NT2/D1 (cell line): ENCODE results near the gene LZTFL1.

ENCODE experiments used
- DNase-seq: peaks from one replicate; pipeline ENCODE4 v3.0.0-alpha.2; 2011; ENCODE audit warnings: low read depth, low spot score
- H3K27me3 ChIP-seq: 2 replicates; pipeline ENCODE4 v1.6.0; 2011; ENCODE audit warnings: mild to moderate bottlenecking; ENCODE audit not compliant: insufficient read length, insufficient read depth
- H3K36me3 ChIP-seq: 2 replicates; pipeline ENCODE4 v1.6.1; 2011; ENCODE audit warnings: mild to moderate bottlenecking, low read length, mixed read lengths; ENCODE audit not compliant: insufficient read depth, insufficient read length
- H3K4me1 ChIP-seq: 2 replicates; pipeline ENCODE4 v1.5.1; 2011; ENCODE audit not compliant: insufficient read depth, insufficient read length
- H3K4me3 ChIP-seq: 2 replicates; pipeline ENCODE4 v1.5.1; 2011; ENCODE audit warnings: low read depth; ENCODE audit not compliant: insufficient read length
- H3K9ac ChIP-seq: 2 replicates; pipeline ENCODE4 v1.6.0; 2011; ENCODE audit warnings: low read depth; ENCODE audit not compliant: insufficient read length
- H3K9me3 ChIP-seq: 2 replicates; pipeline ENCODE4 v1.5.1; 2011; ENCODE audit warnings: mild to moderate bottlenecking, low read length; ENCODE audit not compliant: insufficient read depth
- SUZ12 ChIP-seq: IDR thresholded peaks from 2 replicates; pipeline ENCODE4 v1.6.1; 2011; ENCODE audit not compliant: insufficient read length, insufficient read depth; ENCODE audit errors: extremely low read depth
- YY1 ChIP-seq: IDR thresholded peaks from 2 replicates; pipeline ENCODE4 v1.6.1; 2011; ENCODE audit not compliant: insufficient read length, insufficient read depth
- ZNF274 ChIP-seq: IDR thresholded peaks from 2 replicates; pipeline ENCODE4 v1.6.1; 2011; ENCODE audit warnings: mild to moderate bottlenecking, low read depth, low read length

The LZTFL1 gene

GRCh38 chr3:45785605-45786150, 56.2 kb downstream of the LZTFL1 start:
- peaks cover 2% of the 10 kb centered on the region for H3K27me3 ChIP-seq
- no peaks in the 10 kb centered on the region for H3K36me3 ChIP-seq
- no peak for TF ChIP-seq SUZ12
- TF ChIP-seq YY1, result no peak
- TF ChIP-seq ZNF274, result no peak
- peaks cover 14% of the 10 kb centered on the region; the same call in 1 of the 2 replicates for H3K9me3 ChIP-seq
- DNase-seq, result no peak
- no peaks in the 10 kb centered on the region for H3K4me1 ChIP-seq
- H3K4me3 ChIP-seq, result no peak overlapping the region
- no peak overlapping the region for H3K9ac ChIP-seq

- H3K4me3 ChIP-seq, result no peak overlapping the region
- H3K27me3 ChIP-seq, result peaks cover 2% of the 10 kb centered on the region
- peaks cover 6% of the 10 kb centered on the region for H3K4me1 ChIP-seq
- H3K9me3 ChIP-seq, result peaks cover 7% of the 10 kb centered on the region; the same call in 1 of the 2 replicates
- no peaks in the 10 kb centered on the region for H3K36me3 ChIP-seq
- no peak for DNase-seq
- TF ChIP-seq ZNF274 (no peak), YY1 (no peak), SUZ12 (no peak)
- no peak overlapping the region for H3K9ac ChIP-seq
These were observed 58.3 kb downstream of the LZTFL1 start for GRCh38 chr3:45783667-45784066.

DNA sequence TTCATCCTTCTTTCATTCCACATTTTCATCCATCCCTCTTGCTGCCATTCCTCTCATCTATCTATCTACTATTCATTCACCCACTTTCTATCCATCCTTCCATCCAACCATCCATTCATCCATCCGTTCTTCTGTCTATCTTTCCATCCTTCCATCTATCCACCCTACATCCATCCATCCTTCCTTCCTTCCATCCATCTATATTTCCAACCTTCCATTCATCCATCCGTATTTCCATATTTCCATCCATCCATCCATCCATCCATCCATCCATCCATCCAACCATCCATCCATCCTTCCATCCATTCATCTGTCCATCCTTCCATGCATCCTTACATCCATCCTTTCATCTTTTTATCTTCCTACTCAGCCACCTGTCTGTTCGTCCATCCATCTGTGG, 59.5 kb downstream of the LZTFL1 start:
- peaks cover 11% of the 10 kb centered on the region for H3K4me1 ChIP-seq
- 0 out of 2 replicates have a peak, but pooled peaks cover 5% of the 10 kb centered on the region for H3K9me3 ChIP-seq
- no peak overlapping the region for H3K9ac ChIP-seq
- DNase-seq, result no peak
- H3K27me3 ChIP-seq, result peaks cover 2% of the 10 kb centered on the region
- no peak for TF ChIP-seq SUZ12
- TF ChIP-seq ZNF274, result no peak
- no peak for TF ChIP-seq YY1
- no peaks in the 10 kb centered on the region for H3K36me3 ChIP-seq
- H3K4me3 ChIP-seq, result no peak overlapping the region

GRCh38 chr3:45781841-45782240, 60.1 kb downstream of the LZTFL1 start:
- H3K4me3 ChIP-seq, result no peak overlapping the region
- H3K36me3 ChIP-seq, result no peaks in the 10 kb centered on the region
- H3K9me3 ChIP-seq, result 0 out of 2 replicates have a peak, but pooled peaks cover 5% of the 10 kb centered on the region
- no peak overlapping the region for H3K9ac ChIP-seq
- H3K27me3 ChIP-seq, result peaks cover 2% of the 10 kb centered on the region
- DNase-seq, result no peak
- TF ChIP-seq ZNF274 (no peak), YY1 (no peak), SUZ12 (no peak)
- peaks cover 11% of the 10 kb centered on the region for H3K4me1 ChIP-seq

GRCh38 chr3:45781271-45781670, 60.6 kb downstream of the LZTFL1 start:
- peaks cover 2% of the 10 kb centered on the region for H3K27me3 ChIP-seq
- H3K9ac ChIP-seq, result no peak overlapping the region
- TF ChIP-seq SUZ12, result no peak
- no peak for TF ChIP-seq YY1
- TF ChIP-seq ZNF274, result no peak
- no peak overlapping the region for H3K4me3 ChIP-seq
- H3K36me3 ChIP-seq, result no peaks in the 10 kb centered on the region
- no peak for DNase-seq
- 0 out of 2 replicates have a peak, but pooled peaks cover 5% of the 10 kb centered on the region for H3K9me3 ChIP-seq
- peaks cover 11% of the 10 kb centered on the region for H3K4me1 ChIP-seq

DNA sequence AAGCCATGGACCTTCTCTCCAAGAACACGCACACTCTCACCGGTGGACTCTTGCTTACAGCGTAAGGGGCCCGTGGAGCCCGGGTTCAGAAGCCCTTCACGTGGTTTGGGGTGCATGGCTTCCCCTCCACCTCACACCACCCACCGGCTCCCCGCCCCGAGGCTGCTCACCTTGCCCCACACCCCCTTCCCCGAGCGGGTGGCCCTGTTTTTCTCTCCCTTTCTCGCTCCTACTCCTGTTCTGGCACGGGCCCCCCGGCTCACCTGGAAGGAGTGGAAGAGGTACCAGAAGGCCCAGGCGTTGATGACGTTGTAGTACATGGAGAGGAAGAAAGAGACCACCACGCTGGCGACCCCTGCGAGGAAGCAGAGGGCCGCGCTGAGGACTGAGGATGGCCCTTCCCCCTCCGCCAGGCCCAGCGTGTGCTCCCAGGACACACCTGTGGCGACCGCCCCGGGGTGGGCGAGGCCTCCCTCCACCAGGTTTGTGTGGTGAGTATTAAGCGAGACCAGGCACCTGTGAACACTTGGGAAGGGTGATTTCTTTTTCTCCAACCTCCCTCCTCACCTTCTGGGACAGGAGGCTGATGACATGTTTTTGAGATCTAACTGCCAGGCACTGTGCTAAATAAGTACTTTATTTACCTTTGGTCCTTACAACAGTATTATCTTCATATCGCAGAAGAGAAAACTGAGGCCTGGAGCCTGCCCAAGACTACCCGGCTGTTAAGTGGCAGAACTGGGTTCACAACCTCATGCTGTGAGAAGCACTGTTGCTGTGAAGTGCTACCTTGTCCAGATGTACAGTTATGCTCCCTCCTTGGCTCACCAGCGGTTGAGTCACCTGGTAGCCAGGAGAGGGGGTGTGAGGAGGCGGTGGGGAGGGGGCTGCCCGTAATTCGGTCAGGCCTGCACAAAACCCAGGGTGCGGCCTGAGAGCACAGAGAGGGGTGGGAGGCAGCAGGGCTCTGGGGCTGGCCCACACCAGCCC, 61.9 kb downstream of the LZTFL1 start:
- H3K4me1 ChIP-seq, result peaks cover 11% of the 10 kb centered on the region
- no peak overlapping the region for H3K9ac ChIP-seq
- no peaks in the 10 kb centered on the region for H3K36me3 ChIP-seq
- 0 out of 2 replicates have a peak, but pooled peaks cover 5% of the 10 kb centered on the region for H3K9me3 ChIP-seq
- H3K27me3 ChIP-seq, result peaks cover 2% of the 10 kb centered on the region
- H3K4me3 ChIP-seq, result no peak overlapping the region
- TF ChIP-seq ZNF274, result no peak
- no peak for TF ChIP-seq YY1
- TF ChIP-seq SUZ12, result no peak
- no peak for DNase-seq

DNA sequence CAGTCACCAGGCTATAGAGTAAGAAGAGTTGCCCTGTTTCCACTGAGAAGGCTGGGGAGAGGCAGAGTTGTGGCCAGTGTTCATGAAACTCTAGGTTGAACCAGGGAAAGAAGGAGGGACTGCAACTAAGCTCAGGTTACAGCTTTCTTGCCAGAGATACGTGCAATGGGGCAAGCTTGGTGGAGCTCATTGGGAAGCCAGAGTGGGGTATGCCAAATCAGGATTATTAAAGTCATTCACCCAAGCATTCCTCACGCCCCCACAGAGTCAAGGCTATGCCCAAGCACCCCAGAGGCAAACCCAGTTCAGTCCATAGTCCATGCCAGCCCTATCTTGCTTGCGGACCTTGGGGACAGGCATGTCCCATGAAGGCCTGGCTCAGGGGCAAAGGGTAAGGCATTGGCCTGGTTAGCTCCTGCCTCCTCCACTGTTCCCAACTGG, 63.1 kb downstream of the LZTFL1 start:
- Histone ChIP-seq H3K9me3 (no peaks in the 10 kb centered on the region), H3K27me3 (peaks cover 2% of the 10 kb centered on the region), H3K9ac (no peak overlapping the region), H3K4me3 (no peak overlapping the region), H3K4me1 (peaks cover 11% of the 10 kb centered on the region), H3K36me3 (no peaks in the 10 kb centered on the region)
- no peak for DNase-seq
- no peak for TF ChIP-seq SUZ12
